NCI-H1930 (cell line): ENCODE results near the gene LIN37.

Experiments
- DNase-seq, 2 experiments: peaks; one replicate each; lab custom pipeline; 2025; lab: John Stamatoyannopoulos, UW

Gene LIN37

DNA sequence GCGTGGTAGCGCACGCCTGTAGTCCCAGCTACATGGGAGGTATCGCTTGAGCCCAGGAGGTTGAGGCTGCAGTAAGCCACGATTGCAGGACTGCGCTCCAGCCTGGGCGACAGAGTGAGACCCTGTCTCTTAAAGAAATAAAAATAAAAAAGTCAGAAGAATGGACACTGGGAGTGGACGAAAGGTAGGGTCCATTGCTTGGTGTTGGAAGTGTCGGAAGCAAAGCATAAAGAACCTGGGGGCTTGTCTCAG is 26.6 kb downstream of the LIN37 start:
- DNase-seq = no peak

DNA sequence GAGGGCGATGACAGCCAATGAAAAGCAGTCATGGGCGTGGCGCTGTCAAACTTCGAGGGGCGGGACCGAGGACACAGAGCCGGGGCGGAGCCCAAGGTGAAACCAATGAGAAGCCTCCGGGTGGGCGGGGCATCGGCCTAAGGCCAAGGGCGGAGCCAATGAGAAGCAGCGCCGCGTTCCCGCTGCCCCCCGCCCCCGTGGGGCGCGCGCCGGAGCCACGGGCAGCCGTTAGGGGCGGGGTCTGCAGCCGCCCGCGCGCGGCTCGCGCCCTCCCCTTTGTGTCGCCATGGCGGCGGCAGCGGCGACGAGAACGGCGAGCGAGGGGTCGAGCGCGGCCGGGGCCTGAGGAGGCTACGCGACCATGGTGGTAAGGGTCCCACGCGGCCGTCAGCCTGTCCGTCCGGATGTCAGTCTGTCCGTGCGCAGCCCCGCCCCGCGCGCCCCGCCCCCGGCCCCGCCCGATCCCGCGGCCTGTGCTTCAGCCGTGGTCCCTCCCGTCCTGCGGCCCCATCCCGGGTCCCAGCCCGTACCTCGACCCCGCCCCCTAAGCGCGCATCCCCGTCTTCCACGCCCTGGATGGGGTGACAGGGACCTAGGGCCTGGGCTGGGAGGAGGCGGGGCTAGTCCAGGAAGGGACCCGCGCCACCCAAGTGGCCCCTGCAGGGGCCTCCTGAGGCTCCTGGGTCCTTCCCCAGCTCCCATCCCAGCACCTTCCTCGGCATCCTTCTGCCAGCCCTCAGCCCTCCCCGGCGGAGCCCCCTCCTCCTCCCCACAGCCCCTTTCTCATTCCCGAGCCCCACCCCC is 27.1 kb downstream of the LIN37 start, which contains the start of gene ARHGAP33:
TSS of gene ARHGAP33 (plus strand) at position 267 of the 804 bp plus-strand sequence. CDS start at position 362, 95 bp downstream.
- DNase-seq = peak; percentile 99

DNA sequence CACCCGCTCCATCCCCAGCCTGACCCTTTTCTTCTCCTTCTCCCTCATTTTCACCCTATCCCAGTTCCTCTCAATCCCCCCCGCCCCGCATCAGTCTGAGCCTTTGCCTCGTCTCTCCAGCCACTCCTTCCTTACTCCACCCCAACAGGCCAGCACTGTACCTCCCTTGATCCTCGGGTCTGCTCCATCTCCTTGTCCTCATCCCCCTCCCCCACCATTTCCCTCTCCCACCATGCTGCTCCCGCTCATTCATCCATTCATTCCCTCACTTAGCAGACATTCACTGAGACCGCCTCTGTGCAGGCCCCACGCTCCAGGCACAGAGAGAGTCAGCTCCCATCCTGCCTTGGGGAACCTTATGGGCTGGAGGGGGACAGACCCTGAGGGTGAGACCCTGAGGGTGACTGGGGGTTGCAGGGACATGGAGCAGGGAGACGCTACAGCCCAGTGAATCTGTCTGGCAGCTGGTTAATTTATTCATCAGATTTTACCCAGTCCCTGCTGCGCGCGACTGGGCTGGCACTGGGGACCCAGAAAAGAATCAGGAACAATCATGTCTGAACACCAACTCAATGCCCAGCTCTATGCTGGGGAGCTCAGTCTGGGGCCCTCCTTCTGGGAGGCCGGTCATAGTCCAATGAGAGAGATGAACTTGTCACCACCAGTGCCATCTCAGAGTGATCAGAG is 27.9 kb downstream of the LIN37 start:
- no peak for DNase-seq

DNA sequence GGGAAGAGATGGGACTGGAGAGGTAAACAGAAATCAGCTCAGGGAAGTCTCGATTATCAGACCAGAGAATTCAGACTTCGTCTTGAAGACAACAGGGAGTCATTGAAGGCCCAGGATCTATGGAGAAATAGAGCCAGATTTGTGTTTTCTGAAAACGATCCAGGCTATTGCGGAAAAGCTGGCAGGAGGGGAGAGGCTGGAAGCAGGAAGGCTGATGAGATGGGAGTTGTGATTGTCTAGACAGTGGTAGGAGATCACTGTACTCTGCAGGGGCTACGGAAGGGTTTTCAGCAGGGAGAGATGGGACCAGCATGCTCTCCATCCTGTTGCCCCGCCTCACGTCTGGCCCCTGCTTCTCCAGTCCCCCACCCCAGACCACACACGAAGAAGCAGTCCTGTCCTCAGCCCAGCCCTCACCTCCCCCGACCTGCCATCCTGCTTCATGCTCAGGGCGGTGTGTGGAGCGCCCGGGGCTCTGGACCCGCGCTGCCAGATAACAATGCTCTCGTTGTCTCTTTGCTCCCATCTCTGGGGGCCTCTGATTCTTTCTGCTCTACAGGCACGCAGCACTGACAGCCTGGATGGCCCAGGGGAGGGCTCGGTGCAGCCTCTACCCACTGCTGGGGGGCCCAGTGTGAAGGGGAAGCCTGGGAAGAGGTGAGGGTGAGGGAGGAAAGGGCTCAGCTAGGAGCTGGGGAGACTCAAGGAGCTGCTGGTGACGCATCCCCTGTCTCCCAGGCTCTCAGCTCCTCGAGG is 28.9 kb downstream of the LIN37 start:
- DNase-seq = no peak

DNA sequence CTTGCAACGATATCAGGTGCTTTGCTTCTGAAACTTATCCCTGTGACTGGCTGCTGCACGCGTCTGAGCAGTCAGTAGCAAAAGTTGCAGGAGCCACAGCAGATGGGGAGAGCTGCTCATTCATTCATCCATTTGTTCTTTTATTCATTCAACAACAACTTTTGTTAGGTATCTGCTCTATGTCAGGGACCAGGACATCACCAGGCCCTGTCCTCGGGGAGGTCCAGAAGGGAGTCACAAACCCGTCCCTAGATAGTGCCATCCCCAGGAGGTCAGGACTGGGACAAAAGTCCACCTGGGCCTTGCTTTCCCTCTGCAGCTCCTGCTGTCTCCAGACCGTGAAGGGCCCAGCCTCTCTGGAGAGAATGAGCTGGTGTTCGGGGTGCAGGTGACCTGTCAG is 29.6 kb downstream of the LIN37 start:
- DNase-seq = no peak

DNA sequence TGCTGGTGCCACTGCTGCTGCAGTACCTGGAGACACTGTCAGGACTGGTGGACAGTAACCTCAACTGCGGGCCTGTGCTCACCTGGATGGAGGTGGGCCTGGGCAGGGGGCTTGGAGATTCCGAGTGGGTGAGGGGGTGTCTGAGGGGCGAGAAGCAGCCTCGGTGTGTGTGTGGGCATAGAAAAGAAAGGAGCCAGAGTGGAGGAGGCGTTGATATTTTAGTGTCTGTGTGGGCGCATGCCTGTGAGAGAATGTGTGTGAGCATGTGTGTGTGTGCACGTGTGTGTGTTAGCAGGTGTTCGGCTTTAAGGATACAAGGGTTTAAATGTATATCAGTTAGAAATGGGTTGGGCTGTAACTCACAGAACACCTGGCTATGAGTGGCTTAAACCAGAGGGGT is 30.7 kb downstream of the LIN37 start:
- no peak for DNase-seq

DNA sequence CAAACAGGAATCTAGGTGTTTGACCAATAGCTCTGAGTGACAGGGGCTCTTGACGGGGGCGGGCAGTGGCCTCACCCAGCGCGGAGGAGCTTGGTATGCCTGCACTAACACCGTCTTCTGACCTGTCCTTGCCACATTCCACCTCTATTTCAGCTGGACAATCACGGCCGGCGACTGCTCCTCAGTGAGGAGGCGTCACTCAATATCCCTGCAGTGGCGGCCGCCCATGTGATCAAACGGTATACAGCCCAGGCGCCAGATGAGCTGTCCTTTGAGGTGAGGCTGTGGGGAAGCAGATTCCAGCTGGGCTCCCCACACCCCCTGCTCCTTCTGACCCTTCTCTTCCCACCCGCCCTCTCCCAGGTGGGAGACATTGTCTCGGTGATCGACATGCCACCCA is 31.7 kb downstream of the LIN37 start:
- no peak for DNase-seq

DNA sequence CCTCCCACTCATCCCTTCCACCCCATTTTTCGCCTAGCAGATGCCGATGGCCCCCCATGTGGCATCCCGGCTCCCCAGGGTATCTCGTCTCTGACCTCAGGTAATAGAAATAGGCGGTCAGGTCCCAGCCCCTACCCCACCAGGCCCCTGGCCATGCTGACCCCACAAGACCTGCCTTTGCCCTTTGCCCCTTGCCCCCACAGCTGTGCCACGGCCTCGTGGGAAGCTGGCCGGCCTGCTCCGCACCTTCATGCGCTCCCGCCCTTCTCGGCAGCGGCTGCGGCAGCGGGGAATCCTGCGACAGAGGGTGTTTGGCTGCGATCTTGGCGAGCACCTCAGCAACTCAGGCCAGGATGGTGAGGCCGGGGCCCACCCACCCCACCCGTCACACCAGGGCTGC is 32.3 kb downstream of the LIN37 start:
- no peak for DNase-seq

DNA sequence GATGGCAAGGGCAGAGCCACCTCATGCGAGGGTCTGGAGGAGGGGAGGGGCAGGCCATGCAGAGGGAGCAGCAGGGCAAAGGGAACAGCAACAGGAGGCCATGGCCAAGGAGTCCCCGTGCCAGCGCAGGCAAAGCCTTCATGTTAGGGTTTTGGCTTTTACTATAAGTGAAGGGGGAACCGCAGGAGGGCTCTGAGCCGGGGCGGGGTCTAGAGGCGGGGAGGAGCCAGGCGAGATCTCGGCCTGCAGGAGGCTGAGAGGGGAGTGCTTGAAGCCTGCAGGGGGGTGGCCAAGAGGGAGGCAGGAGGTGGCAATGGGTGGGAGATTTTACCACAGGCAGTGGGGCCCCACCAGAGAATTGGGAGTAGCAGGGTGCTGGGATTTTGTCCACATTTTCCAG is 33.3 kb downstream of the LIN37 start:
- no peak for DNase-seq

DNA sequence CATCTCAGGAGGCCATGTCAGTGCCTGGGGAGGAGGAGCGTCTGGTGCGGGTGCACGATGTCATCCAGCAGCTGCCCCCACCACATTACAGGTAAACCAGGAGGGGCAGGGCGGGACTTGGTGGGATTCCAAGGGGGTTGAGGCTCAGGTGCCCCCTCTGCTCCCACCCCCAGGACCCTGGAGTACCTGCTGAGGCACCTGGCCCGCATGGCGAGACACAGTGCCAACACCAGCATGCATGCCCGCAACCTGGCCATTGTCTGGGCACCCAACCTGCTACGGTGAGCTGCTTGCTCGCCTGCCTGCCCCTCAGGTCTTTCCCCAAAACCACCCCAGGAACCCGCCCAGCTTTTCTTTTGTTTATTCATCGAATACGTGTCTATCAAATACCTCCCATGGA is 34.2 kb downstream of the LIN37 start:
- DNase-seq = no peak

DNA sequence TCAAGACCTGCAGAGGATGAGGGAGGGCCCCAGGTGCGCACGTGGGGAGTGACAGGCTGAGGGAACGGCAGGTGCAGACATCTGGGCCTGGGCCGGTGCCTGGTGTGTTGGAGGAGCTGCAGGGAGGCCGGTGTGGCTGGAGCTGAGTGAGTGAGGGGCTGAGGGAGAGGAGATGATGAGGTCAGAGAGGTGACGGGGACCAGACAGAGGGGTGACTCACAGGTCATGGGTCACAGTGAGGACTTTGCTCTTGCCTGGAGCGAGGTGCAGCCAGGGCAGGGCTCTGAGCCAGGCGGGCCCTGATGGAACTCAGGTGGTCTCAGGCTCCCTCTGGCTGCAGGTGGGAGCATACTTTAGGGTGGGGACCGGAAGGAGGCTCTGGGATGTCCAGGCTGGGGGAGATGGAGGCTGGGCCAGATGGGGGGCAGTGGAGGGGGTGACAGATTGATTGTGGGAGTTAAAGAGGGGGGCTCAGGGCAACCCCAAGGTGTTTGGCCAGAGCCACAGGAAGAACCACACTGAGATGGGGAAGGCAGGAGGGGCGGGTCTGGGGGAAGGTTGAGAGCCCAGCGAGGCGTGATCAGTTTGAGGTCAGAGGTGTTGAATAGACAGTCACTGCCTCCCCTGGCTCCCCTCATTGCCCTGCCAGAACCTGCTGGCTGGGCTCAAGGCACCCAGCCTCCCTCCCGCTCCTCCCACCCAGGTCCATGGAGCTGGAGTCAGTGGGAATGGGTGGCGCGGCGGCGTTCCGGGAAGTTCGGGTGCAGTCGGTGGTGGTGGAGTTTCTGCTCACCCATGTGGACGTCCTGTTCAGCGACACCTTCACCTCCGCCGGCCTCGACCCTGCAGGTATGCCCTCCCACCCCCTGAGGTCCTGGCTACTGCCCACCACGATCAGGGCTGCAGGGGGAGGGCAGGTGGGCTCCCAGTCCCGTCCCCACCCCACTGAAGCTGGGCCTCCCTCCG is 35.4 kb downstream of the LIN37 start:
- no peak for DNase-seq

DNA sequence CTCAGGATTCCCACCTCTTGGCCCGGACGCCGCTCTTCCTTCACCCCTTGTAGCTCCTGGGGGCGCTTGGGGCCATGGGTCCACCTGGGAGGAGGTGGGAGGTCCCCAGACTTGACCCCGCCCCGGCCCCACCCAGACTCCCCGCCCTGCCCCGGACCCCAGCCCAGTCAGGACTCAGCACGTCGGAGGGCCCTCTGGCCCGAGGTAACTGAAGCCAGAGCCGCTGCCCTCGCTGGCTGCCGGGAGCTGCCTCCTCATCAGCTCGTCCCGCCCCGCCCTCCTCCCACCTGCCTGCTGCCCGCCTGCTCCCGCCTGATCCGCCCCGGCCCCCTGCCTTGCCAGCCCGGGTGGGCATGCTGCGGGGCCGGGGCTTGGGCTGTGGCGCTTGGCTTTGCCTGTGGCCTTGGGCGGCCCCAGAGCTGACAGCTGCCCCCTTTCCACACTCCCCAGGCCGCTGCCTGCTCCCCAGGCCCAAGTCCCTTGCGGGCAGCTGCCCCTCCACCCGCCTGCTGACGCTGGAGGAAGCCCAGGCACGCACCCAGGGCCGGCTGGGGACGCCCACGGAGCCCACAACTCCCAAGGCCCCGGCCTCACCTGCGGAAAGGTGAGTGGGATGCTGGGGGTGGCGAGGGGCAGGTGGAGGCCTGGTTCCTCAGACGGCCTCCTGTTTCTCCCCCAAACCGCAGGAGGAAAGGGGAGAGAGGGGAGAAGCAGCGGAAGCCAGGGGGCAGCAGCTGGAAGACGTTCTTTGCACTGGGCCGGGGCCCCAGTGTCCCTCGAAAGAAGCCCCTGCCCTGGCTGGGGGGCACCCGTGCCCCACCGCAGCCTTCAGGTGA is 36.3 kb downstream of the LIN37 start:
- no peak for DNase-seq

DNA sequence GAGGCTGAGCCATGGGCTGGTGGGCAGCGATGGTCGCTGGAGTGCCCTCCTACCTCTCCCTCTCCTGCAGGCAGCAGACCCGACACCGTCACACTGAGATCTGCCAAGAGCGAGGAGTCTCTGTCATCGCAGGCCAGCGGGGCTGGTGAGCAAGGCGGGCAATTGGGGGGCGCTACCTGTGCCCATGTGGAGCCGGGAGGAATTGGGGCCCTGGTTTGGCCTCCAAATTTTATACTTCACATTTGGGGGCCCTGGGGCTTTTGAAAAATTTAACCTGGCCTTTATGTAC is 36.9 kb downstream of the LIN37 start:
- DNase-seq = no peak

DNA sequence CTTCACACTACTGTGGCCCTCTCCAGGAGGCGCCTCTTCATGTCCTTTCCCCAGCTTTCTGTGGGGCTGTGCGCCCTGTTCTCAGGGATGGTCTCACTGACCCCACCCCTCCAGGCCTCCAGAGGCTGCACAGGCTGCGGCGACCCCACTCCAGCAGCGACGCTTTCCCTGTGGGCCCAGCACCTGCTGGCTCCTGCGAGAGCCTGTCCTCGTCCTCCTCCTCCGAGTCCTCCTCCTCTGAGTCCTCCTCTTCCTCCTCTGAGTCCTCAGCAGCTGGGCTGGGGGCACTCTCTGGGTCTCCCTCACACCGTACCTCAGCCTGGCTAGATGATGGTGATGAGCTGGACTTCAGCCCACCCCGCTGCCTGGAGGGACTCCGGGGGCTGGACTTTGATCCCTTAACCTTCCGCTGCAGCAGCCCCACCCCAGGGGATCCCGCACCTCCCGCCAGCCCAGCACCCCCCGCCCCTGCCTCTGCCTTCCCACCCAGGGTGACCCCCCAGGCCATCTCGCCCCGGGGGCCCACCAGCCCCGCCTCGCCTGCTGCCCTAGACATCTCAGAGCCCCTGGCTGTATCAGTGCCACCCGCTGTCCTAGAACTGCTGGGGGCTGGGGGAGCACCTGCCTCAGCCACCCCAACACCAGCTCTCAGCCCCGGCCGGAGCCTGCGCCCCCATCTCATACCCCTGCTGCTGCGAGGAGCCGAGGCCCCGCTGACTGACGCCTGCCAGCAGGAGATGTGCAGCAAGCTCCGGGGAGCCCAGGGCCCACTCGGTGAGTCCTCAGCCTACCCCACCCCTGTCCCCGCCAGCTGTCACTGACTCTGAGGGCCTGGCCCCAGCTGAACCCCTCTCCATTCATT is 38.2 kb downstream of the LIN37 start:
- no peak for DNase-seq

DNA sequence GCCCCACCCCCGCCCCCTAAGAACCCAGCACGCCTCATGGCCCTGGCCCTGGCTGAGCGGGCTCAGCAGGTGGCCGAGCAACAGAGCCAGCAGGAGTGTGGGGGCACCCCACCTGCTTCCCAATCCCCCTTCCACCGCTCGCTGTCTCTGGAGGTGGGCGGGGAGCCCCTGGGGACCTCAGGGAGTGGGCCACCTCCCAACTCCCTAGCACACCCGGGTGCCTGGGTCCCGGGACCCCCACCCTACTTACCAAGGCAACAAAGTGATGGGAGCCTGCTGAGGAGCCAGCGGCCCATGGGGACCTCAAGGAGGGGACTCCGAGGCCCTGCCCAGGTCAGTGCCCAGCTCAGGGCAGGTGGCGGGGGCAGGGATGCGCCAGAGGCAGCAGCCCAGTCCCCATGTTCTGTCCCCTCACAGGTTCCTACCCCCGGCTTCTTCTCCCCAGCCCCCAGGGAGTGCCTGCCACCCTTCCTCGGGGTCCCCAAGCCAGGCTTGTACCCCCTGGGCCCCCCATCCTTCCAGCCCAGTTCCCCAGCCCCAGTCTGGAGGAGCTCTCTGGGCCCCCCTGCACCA is 38.9 kb downstream of the LIN37 start:
- DNase-seq = no peak

DNA sequence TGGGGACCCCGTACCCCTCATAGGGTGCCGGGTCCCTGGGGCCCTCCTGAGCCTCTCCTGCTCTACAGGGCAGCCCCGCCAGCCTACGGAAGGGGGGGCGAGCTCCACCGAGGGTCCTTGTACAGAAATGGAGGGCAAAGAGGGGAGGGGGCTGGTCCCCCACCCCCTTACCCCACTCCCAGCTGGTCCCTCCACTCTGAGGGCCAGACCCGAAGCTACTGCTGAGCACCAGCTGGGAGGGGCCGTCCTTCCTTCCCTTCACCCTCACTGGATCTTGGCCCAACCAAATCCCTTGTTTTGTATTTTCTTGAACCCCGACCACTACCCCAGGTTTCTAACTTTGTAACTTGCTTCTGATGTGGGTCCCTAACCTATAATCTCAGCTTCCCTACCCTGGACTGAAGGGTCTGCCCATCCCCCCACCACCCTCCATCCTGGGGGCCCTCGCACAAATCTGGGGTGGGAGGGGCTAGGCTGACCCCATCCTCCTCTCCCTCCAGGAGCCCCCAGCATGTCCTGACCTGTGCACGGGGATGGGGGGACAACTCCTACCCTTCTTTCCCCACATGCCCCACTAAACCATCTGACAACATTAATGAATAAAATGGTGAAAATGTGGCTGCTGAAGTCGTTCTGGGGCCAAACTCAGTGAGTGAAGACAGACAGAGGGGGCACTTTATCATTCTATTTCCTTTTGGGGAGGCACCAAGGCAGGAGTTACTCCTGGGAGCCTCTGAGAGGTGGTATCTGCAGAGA is 40.0 kb downstream of the LIN37 start:
- DNase-seq = no peak

DNA sequence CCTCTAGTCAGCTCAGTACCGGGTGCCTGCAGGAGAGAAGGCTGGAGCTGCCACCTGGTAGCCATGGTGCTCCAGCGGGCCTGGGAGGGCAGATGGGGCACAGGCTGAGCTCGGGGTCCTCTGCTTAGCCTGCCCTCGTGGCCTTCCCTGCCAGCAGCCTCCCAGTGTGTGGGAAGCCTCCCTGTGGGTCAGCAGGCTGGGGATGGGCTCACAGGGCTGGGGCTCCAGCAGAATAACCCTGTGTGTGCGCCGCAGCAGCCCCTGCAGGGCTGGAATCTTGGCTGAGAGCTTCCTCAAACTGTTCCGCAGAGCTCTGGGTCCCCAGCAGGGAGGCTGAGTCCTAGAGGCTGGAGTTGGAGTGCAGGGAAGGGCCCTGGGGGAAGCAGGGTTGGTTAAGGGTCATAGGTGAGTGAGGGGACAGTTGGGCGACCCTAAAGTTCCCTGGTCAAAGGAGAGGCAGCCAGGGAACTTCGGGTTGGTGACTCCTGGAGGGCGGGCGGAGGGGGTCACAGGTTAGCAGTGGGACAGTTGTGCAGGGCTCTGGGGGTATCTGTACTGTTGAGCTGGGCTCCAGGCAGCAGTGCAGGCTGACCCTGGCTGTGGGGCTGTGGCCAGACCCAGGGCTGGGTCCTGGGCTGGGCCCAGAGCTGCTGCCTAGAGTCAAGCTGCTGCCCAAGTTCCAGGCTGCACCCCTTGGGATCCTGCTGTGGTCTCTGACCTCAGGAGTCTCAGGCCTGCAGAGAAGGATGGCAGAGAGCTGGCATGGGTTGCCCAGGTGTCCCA is 41.0 kb downstream of the LIN37 start:
- DNase-seq = no peak
